K562 (cell line): Measurements from ENCODE around the gene DNASE1L2. TPM values are rescaled to one million over a fixed set of nuclear protein-coding genes. Genes with fewer than 3 reads are reported as not detected.

Experiments used
- CBX1 ChIP-seq: sonication (generic); IDR thresholded peaks from 2 replicates; pipeline ENCODE4 v1.6.1; 2016; ENCODE audit warnings: antibody characterized with exemption, low read depth, mild to moderate bottlenecking
- CHCHD3 ChIP-seq: fragments of 250-450 bp; sonication (Bioruptor Pico); IDR thresholded peaks from 2 replicates; pipeline ENCODE4 v2.1.2; 2022; ENCODE audit warnings: mild to moderate bottlenecking
- EP300 ChIP-seq: IDR thresholded peaks from 2 replicates; pipeline ENCODE4 v1.6.1; 2012; ENCODE audit warnings: low read length, improper control_type of control experiment
- GTF2A2 ChIP-seq: IDR thresholded peaks from 2 replicates; pipeline ENCODE4 v1.6.1; 2016; ENCODE audit warnings: mild to moderate bottlenecking, missing genetic modification characterization, missing compliant biosample characterization
- HMG20B ChIP-seq: fragments of 250-450 bp; sonication (Bioruptor Pico); IDR thresholded peaks from 2 replicates; pipeline ENCODE4 v1.5.0; 2021; ENCODE audit warnings: mild to moderate bottlenecking
- MAFK ChIP-seq: IDR thresholded peaks from 2 replicates; pipeline ENCODE4 v1.6.1; 2011; ENCODE audit warnings: low read length, improper control_type of control experiment
- MBD2 ChIP-seq: sonication (generic); IDR thresholded peaks from 2 replicates; pipeline ENCODE4 v1.6.1; 2016; ENCODE audit warnings: low read depth, borderline replicate concordance
- MTA2 ChIP-seq: fragments of 450-650 bp; IDR thresholded peaks from 2 replicates; pipeline ENCODE4 v1.6.1; 2016; ENCODE audit warnings: low read depth
- MYNN ChIP-seq, 2 experiments: sonication (generic); formaldehyde crosslinking in 1 of 2; IDR thresholded peaks; 2 replicates each; pipeline versions ENCODE4 v1.5.0 to v1.6.1; 2016 to 2020; ENCODE audit warnings: antibody characterized with exemption in 1 of 2, missing genetic modification reagents in 1 of 2
- NFXL1 ChIP-seq: fragments of 450-650 bp; formaldehyde crosslinking; IDR thresholded peaks from 2 replicates; pipeline ENCODE4 v1.4.0; 2021; ENCODE audit warnings: mild to moderate bottlenecking
- NFYB ChIP-seq: IDR thresholded peaks from 2 replicates; pipeline ENCODE4 v1.6.1; 2011; ENCODE audit warnings: mild to moderate bottlenecking, moderate library complexity; ENCODE audit not compliant: insufficient read length; ENCODE audit errors: extremely low read depth
- POLR2G ChIP-seq: fragments of 200-400 bp; formaldehyde crosslinking; IDR thresholded peaks from 2 replicates; pipeline ENCODE4 v1.6.1; 2017; ENCODE audit warnings: low read depth, mild to moderate bottlenecking, antibody characterized with exemption, low read length, moderate library complexity
- SAP30 ChIP-seq: fragments of 200-600 bp; sonication (generic); IDR thresholded peaks from 2 replicates; pipeline ENCODE4 v1.6.1; 2012; ENCODE audit warnings: borderline replicate concordance, low read depth, mild to moderate bottlenecking, moderate library complexity, low read length, control low read depth, inconsistent platforms; ENCODE audit not compliant: insufficient read depth, poor library complexity, severe bottlenecking
- SRSF7 ChIP-seq: fragments of 200-400 bp; formaldehyde crosslinking; optimal IDR thresholded peaks from 2 replicates; pipeline ENCODE3; 2017; ENCODE audit warnings: mild to moderate bottlenecking, low read depth, low read length
- ZBTB17 ChIP-seq: fragments of 450-650 bp; formaldehyde crosslinking; IDR thresholded peaks from 2 replicates; pipeline ENCODE4 v1.4.0; 2020; ENCODE audit warnings: mild to moderate bottlenecking
- ZNF311 ChIP-seq: fragments of 250-450 bp; sonication (Bioruptor Pico); IDR thresholded peaks from 2 replicates; pipeline ENCODE4 v1.4.0; 2020; ENCODE audit warnings: mild to moderate bottlenecking, moderate library complexity
- ZNF584 ChIP-seq: fragments of 200-800 bp; sonication (Bioruptor generic); IDR thresholded peaks from 2 replicates; pipeline ENCODE4 v1.6.1; 2016; ENCODE audit warnings: low read depth, mild to moderate bottlenecking, missing genetic modification characterization, missing compliant biosample characterization
- ZNF75A ChIP-seq: fragments of 450-650 bp; formaldehyde crosslinking; IDR thresholded peaks from 2 replicates; pipeline ENCODE4 v1.4.0; 2020; ENCODE audit warnings: mild to moderate bottlenecking
- ZNF76 ChIP-seq: fragments of 250-450 bp; sonication (Bioruptor Pico); IDR thresholded peaks from 2 replicates; pipeline ENCODE4 v1.4.0; 2020; ENCODE audit warnings: mild to moderate bottlenecking, moderate library complexity, borderline replicate concordance
- polyA plus RNA-seq, 8 experiments: library from polyadenylated mRNA; depleted of rRNA in 4 of 8; stranded (reverse) in 5 of 8; unstranded in 3 of 8; fragments of >200 nt; fragmentation: Nextera tagmentation in 2 of 8; fragmentation: Illumina TruSeq in 1 of 8; extraction: Ambion mirVana in 2 of 8; extraction: Trizol in 1 of 8; gene quantifications; 2 replicates each; pipeline versions ENCODE4 v1.2.1 to v1.2.3, GENCODE V29; 2011 to 2014; ENCODE audit warnings: inconsistent platforms in 1 of 8, missing spikeins in 1 of 8
- total RNA-seq, 7 experiments: library from RNA; depleted of rRNA in 6 of 7; stranded (reverse); fragments of >200 nt in 6 of 7; fragmentation: Illumina TruSeq in 2 of 7; extraction: Trizol in 2 of 7; gene quantifications; 2 replicates each; pipeline versions ENCODE4 v1.2.1 to v1.2.3, GENCODE V29; 2011 to 2021; ENCODE audit warnings: low replicate concordance in 1 of 7
- TF ChIP-seq, protein P1 (sequence below): fragments of 450-650 bp; conservative IDR thresholded peaks from 2 replicates; pipeline ENCODE4 v1.6.1; 2016; ENCODE audit warnings: missing genetic modification characterization, low read depth, mild to moderate bottlenecking, missing compliant biosample characterization, moderate library complexity
- TF ChIP-seq, protein P2 (sequence below): fragments of 250-450 bp; sonication (Bioruptor Pico); IDR thresholded peaks from 2 replicates; pipeline ENCODE4 v1.4.0; 2020; ENCODE audit warnings: mild to moderate bottlenecking
- TF ChIP-seq, protein P3 (sequence below): fragments of 250-450 bp; sonication (Bioruptor Pico); IDR thresholded peaks from 2 replicates; pipeline ENCODE4 v1.8.0; 2021; ENCODE audit warnings: borderline replicate concordance, mild to moderate bottlenecking, moderate library complexity; ENCODE audit not compliant: poor library complexity, severe bottlenecking
- TF ChIP-seq, protein P4 (sequence below): fragments of 250-450 bp; sonication (Bioruptor Pico); IDR thresholded peaks from 2 replicates; pipeline ENCODE4 v1.5.1; 2021; ENCODE audit warnings: mild to moderate bottlenecking

DNASE1L2 gene
- total and polyA plus RNA-seq, 9 of the 15 experiments (the other 6 are each of a cell fraction or from before 2014, with no cell fraction given): 0.08 to 2.7 (median 1.7) TPM; not detected in 1

DNA sequence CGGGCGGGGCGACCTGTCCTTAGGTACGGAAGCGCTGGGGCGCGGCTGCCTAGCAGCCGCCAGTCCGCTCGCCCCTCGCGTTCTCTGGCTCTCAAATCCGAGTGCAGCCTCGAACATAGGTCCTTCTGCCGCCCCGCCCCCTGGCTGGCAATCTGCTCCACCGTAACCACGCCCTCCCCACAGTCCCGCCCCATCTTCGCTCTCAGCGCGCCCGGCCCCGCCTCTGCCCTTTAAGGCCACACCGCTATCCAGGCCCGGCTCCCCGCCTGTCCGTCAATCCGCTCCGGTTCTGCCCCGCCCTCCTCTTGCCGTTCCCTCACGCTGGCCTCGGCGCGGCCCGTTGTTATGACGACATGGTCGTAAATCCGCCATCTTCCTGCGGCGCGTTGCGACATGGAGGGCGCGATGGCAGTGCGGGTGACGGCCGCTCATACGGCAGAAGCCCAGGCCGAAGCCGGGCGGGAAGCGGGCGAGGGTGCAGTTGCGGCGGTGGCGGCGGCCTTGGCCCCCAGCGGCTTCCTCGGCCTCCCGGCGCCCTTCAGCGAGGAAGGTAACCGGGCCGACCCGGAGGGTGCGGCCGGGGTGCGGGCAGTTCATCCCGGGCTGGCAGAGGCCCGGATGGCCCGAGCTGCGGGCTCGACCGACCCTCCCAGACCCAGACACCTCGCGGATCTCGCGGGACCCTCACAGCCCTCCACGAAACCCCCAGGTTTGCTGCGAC is 12.9 kb upstream of the DNASE1L2 start, which contains the start of gene E4F1 (continued):
- TF ChIP-seq HMG20B (CRISPR knock-in tag): no peak
- no peak for TF ChIP-seq ZNF76
- TF ChIP-seq GTF2A2 (tag): no peak
- TF ChIP-seq ZBTB17: peak; percentile 12; the same call in 1 of the 2 replicates
- no peak for TF ChIP-seq CHCHD3 (CRISPR knock-in tag)
- 0 out of 2 replicates have a peak, but pooled peaks have one; percentile 6 for TF ChIP-seq EP300
- TF ChIP-seq, protein P1, sequence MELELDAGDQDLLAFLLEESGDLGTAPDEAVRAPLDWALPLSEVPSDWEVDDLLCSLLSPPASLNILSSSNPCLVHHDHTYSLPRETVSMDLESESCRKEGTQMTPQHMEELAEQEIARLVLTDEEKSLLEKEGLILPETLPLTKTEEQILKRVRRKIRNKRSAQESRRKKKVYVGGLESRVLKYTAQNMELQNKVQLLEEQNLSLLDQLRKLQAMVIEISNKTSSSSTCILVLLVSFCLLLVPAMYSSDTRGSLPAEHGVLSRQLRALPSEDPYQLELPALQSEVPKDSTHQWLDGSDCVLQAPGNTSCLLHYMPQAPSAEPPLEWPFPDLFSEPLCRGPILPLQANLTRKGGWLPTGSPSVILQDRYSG (tag): no peak
- TF ChIP-seq MTA2: no peak
- no peak for TF ChIP-seq ZNF311 (CRISPR knock-in tag)
- no peak for TF ChIP-seq ZNF584
- peak; percentile 52; the same call in 1 of the 2 replicates for TF ChIP-seq MBD2
- TF ChIP-seq NFYB: no peak
- TF ChIP-seq SRSF7: no peak
- no peak for TF ChIP-seq ZNF75A
- TF ChIP-seq NFXL1 (CRISPR knock-in tag): no peak
- TF ChIP-seq POLR2G: peak; percentile 97
- TF ChIP-seq SAP30: peak; percentile 89
- TF ChIP-seq MAFK: peak; percentile 20; the same call in 1 of the 2 replicates
- TF ChIP-seq CBX1: peak; percentile 45; the same call in 1 of the 2 replicates
- no peak for TF ChIP-seq MYNN (IDR thresholded peaks at IDR 0.05)
- no peak for TF ChIP-seq MYNN (CRISPR knock-in tag; IDR thresholded peaks at IDR 0.05)
- TF ChIP-seq, protein P2, sequence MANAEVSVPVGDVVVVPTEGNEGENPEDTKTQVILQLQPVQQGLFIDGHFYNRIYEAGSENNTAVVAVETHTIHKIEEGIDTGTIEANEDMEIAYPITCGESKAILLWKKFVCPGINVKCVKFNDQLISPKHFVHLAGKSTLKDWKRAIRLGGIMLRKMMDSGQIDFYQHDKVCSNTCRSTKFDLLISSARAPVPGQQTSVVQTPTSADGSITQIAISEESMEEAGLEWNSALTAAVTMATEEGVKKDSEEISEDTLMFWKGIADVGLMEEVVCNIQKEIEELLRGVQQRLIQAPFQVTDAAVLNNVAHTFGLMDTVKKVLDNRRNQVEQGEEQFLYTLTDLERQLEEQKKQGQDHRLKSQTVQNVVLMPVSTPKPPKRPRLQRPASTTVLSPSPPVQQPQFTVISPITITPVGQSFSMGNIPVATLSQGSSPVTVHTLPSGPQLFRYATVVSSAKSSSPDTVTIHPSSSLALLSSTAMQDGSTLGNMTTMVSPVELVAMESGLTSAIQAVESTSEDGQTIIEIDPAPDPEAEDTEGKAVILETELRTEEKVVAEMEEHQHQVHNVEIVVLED (CRISPR knock-in tag): peak; percentile 72
- TF ChIP-seq, protein P3, sequence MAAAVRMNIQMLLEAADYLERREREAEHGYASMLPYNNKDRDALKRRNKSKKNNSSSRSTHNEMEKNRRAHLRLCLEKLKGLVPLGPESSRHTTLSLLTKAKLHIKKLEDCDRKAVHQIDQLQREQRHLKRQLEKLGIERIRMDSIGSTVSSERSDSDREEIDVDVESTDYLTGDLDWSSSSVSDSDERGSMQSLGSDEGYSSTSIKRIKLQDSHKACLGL (CRISPR knock-in tag): no peak
- TF ChIP-seq, protein P4, sequence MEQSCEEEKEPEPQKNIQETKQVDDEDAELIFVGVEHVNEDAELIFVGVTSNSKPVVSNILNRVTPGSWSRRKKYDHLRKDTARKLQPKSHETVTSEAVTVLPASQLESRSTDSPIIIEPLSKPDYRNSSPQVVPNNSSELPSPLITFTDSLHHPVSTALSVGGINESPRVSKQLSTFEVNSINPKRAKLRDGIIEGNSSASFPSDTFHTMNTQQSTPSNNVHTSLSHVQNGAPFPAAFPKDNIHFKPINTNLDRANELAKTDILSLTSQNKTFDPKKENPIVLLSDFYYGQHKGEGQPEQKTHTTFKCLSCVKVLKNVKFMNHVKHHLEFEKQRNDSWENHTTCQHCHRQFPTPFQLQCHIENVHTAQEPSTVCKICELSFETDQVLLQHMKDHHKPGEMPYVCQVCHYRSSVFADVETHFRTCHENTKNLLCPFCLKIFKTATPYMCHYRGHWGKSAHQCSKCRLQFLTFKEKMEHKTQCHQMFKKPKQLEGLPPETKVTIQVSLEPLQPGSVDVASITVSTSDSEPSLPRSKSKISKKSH: no peak
